Spinal cord (tissue), 10 donors: ENCODE results near the gene SPINK14. TPM values are rescaled to one million over a fixed set of nuclear protein-coding genes. Genes with fewer than 3 reads are reported as not detected.

Source experiments
- DNase-seq, 6 donors: peaks; one replicate each; pipeline versions ENCODE4 v3.0.0 to v3.0.0-alpha.2; 2013 to 2015; ENCODE audit warnings: low spot score in 6 of 6, low read depth in 4 of 6
- H3K27ac ChIP-seq: one replicate; pipeline ENCODE4 v1.5.1; 2013; ENCODE audit warnings: low read depth, low read length, control low read depth
- H3K27me3 ChIP-seq: one replicate; pipeline ENCODE4 v1.6.1; 2013; ENCODE audit warnings: low read length; ENCODE audit not compliant: control insufficient read depth, insufficient read depth
- H3K36me3 ChIP-seq: one replicate; pipeline ENCODE4 v1.6.1; 2013; ENCODE audit warnings: low read length; ENCODE audit not compliant: control insufficient read depth, insufficient read depth
- H3K4me1 ChIP-seq: one replicate; pipeline ENCODE4 v1.6.1; 2013; ENCODE audit warnings: low read length; ENCODE audit not compliant: control insufficient read depth, insufficient read depth
- H3K4me3 ChIP-seq: one replicate; pipeline ENCODE4 v1.5.1; 2013; ENCODE audit warnings: low read depth, low read length, control low read depth
- H3K9me3 ChIP-seq: one replicate; pipeline ENCODE4 v1.6.1; 2013; ENCODE audit warnings: low read length; ENCODE audit not compliant: control insufficient read depth, insufficient read depth
- WGBS: methylation state at CpG from one replicate; pipeline ENCODE4 v1.1.5; 2013; ENCODE audit warnings: missing lambda C conversion rate; ENCODE audit not compliant: insufficient coverage; 5-methylcytosine and 5-hydroxymethylcytosine counted together
- polyA plus RNA-seq, 2 donors: library from polyadenylated mRNA; unstranded; fragments of 120-200 nt; gene quantifications; one replicate each; pipeline ENCODE4 v1.2.1, GENCODE V29; 2013; ENCODE audit not compliant: insufficient read length in 2 of 2
- small RNA-seq: library from RNA; depleted of rRNA; stranded (forward); fragments of <200 nt; gene quantifications from one replicate; pipeline ENCODE3, GENCODE V24; 2014; ENCODE audit warnings: low replicate concordance
- total RNA-seq, 2 donors: library from RNA; depleted of rRNA in 1 of 2; stranded (reverse); fragments of 120-200 nt in 1 of 2; fragments of >200 nt in 1 of 2; gene quantifications; one replicate each; pipeline versions ENCODE4 v1.2.3 to v1.2.4, GENCODE V29; 2013 to 2014
- donor health status: healthy.

Gene SPINK14
- total and polyA plus RNA-seq, 4 donors: not detected

GRCh38 chr5:148214665-148215185 is 46.4 kb downstream of the SPINK14 start:
- no peaks in the 10 kb centered on the region for H3K9me3 ChIP-seq
- peak in 1 of 6 donors; percentile 9 for DNase-seq
- H3K4me1 ChIP-seq: no peaks in the 10 kb centered on the region
- no CpG with 5 or more reads among the region's 1 CpG for WGBS
- H3K27me3 ChIP-seq: no peaks in the 10 kb centered on the region
- no peak overlapping the region for H3K4me3 ChIP-seq
- H3K36me3 ChIP-seq: no peaks in the 10 kb centered on the region
- no peak overlapping the region for H3K27ac ChIP-seq

DNA sequence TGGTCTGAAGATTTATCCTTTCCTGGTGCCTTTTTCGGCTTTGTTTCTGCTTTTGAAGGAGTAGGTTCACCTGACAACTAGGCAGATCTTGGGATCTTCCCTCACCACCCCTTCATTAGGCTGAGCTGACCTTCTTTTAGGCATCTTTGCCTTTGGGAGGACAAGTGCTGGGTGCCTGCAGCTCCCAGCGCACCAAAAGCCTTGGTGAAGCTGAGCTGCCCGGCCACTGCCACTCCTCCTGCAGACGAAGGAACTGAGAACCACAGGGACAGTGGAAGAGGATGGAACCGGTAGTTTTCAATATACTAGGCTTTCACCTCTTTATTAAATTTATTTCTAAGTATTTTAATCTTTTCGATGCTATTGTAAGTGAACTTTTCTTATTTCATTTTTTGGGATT is 53.2 kb downstream of the SPINK14 start:
- no peaks in the 10 kb centered on the region for H3K27me3 ChIP-seq
- no peaks in the 10 kb centered on the region for H3K4me1 ChIP-seq
- H3K4me3 ChIP-seq: no peak overlapping the region
- 67% methylated on average over 1 of the region's 6 CpGs for WGBS
- no peaks in the 10 kb centered on the region for H3K36me3 ChIP-seq
- H3K9me3 ChIP-seq: no peaks in the 10 kb centered on the region
- H3K27ac ChIP-seq: no peak overlapping the region
- no peak for DNase-seq

DNA sequence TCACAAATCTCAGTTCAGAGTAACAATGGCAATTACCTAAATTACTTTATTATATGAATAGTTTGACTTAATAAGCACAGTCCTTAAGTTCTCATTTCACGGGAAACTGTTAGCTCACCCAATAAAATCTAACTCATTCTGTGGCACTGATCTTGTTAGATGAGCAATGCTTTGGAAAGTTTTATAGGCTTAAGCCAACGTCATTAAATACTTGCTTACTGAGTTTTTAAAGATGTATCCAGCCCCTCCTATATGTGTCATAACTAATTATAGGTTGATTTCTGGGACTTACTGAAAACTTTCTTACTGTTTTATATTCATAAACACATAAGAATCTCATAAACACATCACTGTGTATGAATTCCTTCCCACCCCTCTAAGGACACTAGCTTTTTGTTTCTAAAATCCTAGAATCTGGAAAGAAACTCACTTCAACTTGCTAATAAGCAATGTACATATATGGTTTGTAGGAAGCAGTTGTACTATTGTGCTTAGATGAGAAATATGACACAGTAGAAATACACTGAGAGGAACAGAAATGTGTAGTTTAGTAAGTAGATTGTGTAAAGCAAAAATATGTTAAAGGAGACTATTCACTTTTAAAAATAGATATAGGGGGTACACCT is 55.9 kb downstream of the SPINK14 start:
- Histone ChIP-seq H3K4me1 (no peaks in the 10 kb centered on the region), H3K27me3 (no peaks in the 10 kb centered on the region), H3K4me3 (no peak overlapping the region), H3K36me3 (no peaks in the 10 kb centered on the region), H3K9me3 (no peaks in the 10 kb centered on the region), H3K27ac (no peak overlapping the region)
- DNase-seq: no peak
- no CpG with 5 or more reads among the region's 2 CpGs for WGBS

Small RNAs within 50 kb of the gene (small RNA-seq; reads per million reads assigned to genes)
- gene HMGN1P16: not detected

Other genes starting within 250 kb of the SPINK14 start
- under 1 TPM; 0.06 to 0.10 TPM for gene SPINK5, start 104.6 kb upstream of the SPINK14 start, total RNA-seq
- gene SPINK5, start 104.6 kb upstream of the SPINK14 start, polyA plus RNA-seq: under 1 TPM; 0.09 to 0.24 TPM
- gene SPINK6, start 34.5 kb downstream of the SPINK14 start, total RNA-seq: not detected
- not detected for gene SPINK6, start 34.5 kb downstream of the SPINK14 start, polyA plus RNA-seq
- not detected for gene MARCOL, start 70.0 kb downstream of the SPINK14 start, total RNA-seq
- under 1 TPM in 1 of 2 donors, not detected in 1; 0.14 TPM for gene MARCOL, start 70.0 kb downstream of the SPINK14 start, polyA plus RNA-seq
- not detected for gene SPINK13, start 100.2 kb downstream of the SPINK14 start, total RNA-seq
- gene SPINK13, start 100.2 kb downstream of the SPINK14 start, polyA plus RNA-seq: 1 to 10 TPM in 1 of 2 donors, under 1 TPM in 1; 0.30 to 1.6 TPM
- gene SPINK7, start 143.9 kb downstream of the SPINK14 start, total RNA-seq: not detected
- gene SPINK7, start 143.9 kb downstream of the SPINK14 start, polyA plus RNA-seq: under 1 TPM in 1 of 2 donors, not detected in 1; 0.77 TPM
- not detected for gene SPINK9, start 167.0 kb downstream of the SPINK14 start, total RNA-seq
- gene SPINK9, start 167.0 kb downstream of the SPINK14 start, polyA plus RNA-seq: under 1 TPM in 1 of 2 donors, not detected in 1; 0.81 TPM
- gene FBXO38, start 215.4 kb downstream of the SPINK14 start, total RNA-seq: 10 to 100 TPM; 51.7 to 73.5 TPM
- 10 to 100 TPM; 29.3 to 33.2 TPM for gene FBXO38, start 215.4 kb downstream of the SPINK14 start, polyA plus RNA-seq